Measurements from ENCODE around the gene SHB. TPM values are rescaled to one million over a fixed set of nuclear protein-coding genes. Genes with fewer than 3 reads are reported as not detected.
A peak's percentile ranks its signal among the peaks of the same experiment; 100 is the strongest.

The SHB gene
- polyA plus RNA-seq, 4 donors = 8.9 to 22.2 (median 14.0) TPM

- no peak for FAIRE-seq
- peak in 1 of 2 donors; percentile 51 for DNase-seq
- 46 to 53% (median 52%) methylated on average over 26 of the region's 26 CpGs for WGBS, 3 donors
- Histone ChIP-seq H3K9me3 (ENCODE audit: control insufficient read depth in 2 of 2, insufficient read depth in 1 of 2, low read depth in 1 of 2, low read length in 1 of 2) (no peaks in the 10 kb centered on the region), H3K27ac (ENCODE audit: low read depth in 1 of 3, low read length in 2 of 3) (no peak overlapping the region), H3K27me3 (ENCODE audit: control insufficient read depth in 3 of 3, insufficient read depth in 3 of 3, low read length in 3 of 3) (no peaks in the 10 kb centered on the region), H3K4me3 (ENCODE audit: low read depth in 1 of 3, low read length in 3 of 3) (no peak overlapping the region), H3K36me3 (ENCODE audit: control insufficient read depth in 3 of 3, insufficient read depth in 2 of 3, low read depth in 1 of 3, low read length in 3 of 3) (peaks cover 0 to 62% (median 0%) of the 10 kb centered on the region in 3 donors), H3K4me1 (ENCODE audit: control insufficient read depth in 3 of 3, insufficient read depth in 2 of 3, low read depth in 1 of 3, low read length in 2 of 3) (peaks cover 0 to 19% (median 2%) of the 10 kb centered on the region in 3 donors)
Observed at GRCh38 chr9:37984672-37985611, 84.1 kb downstream of the SHB start.

- no peaks in the 10 kb centered on the region for H3K27me3 ChIP-seq (ENCODE audit: control insufficient read depth in 3 of 3, insufficient read depth in 3 of 3, low read length in 3 of 3)
- WGBS, 3 donors = 73 to 86% (median 84%) methylated on average over 5 of the region's 5 CpGs
- no peak overlapping the region for H3K4me3 ChIP-seq (ENCODE audit: low read depth in 1 of 3, low read length in 3 of 3)
- peaks cover 0 to 56% (median 0%) of the 10 kb centered on the region in 3 donors for H3K36me3 ChIP-seq (ENCODE audit: control insufficient read depth in 3 of 3, insufficient read depth in 2 of 3, low read depth in 1 of 3, low read length in 3 of 3)
- FAIRE-seq (no peak), DNase-seq (no peak)
- peaks cover 0 to 19% (median 2%) of the 10 kb centered on the region in 3 donors for H3K4me1 ChIP-seq (ENCODE audit: control insufficient read depth in 3 of 3, insufficient read depth in 2 of 3, low read depth in 1 of 3, low read length in 2 of 3)
- no peaks in the 10 kb centered on the region for H3K9me3 ChIP-seq (ENCODE audit: control insufficient read depth in 2 of 2, insufficient read depth in 1 of 2, low read depth in 1 of 2, low read length in 1 of 2)
- no peak overlapping the region for H3K27ac ChIP-seq (ENCODE audit: low read depth in 1 of 3, low read length in 2 of 3)
Observed at GRCh38 chr9:37984278-37984671, 84.8 kb downstream of the SHB start.

- no peak overlapping the region for H3K4me3 ChIP-seq (ENCODE audit: low read depth in 1 of 3, low read length in 3 of 3)
- no peaks in the 10 kb centered on the region for H3K9me3 ChIP-seq (ENCODE audit: control insufficient read depth in 2 of 2, insufficient read depth in 1 of 2, low read depth in 1 of 2, low read length in 1 of 2)
- H3K27ac ChIP-seq (ENCODE audit: low read depth in 1 of 3, low read length in 2 of 3) = no peak overlapping the region
- WGBS, 3 donors = 88 to 92% (median 90%) methylated on average over 12 of the region's 12 CpGs
- DNase-seq (no peak), FAIRE-seq (no peak)
- H3K36me3 ChIP-seq (ENCODE audit: control insufficient read depth in 3 of 3, insufficient read depth in 2 of 3, low read depth in 1 of 3, low read length in 3 of 3) = peaks cover 0 to 53% (median 0%) of the 10 kb centered on the region in 3 donors
- H3K4me1 ChIP-seq (ENCODE audit: control insufficient read depth in 3 of 3, insufficient read depth in 2 of 3, low read depth in 1 of 3, low read length in 2 of 3) = peaks cover 0 to 23% (median 2%) of the 10 kb centered on the region in 3 donors
- no peaks in the 10 kb centered on the region for H3K27me3 ChIP-seq (ENCODE audit: control insufficient read depth in 3 of 3, insufficient read depth in 3 of 3, low read length in 3 of 3)
Observed at GRCh38 chr9:37983381-37984067, 85.5 kb downstream of the SHB start.

GRCh38 chr9:37979844-37980243 lies 89.2 kb downstream of the SHB start:
- WGBS, 3 donors = 87 to 88% (median 88%) methylated on average over 5 of the region's 5 CpGs
- Histone ChIP-seq H3K4me1 (ENCODE audit: control insufficient read depth in 3 of 3, insufficient read depth in 2 of 3, low read depth in 1 of 3, low read length in 2 of 3) (peaks cover 0 to 24% (median 0%) of the 10 kb centered on the region in 3 donors), H3K4me3 (ENCODE audit: low read depth in 1 of 3, low read length in 3 of 3) (no peak overlapping the region), H3K27ac (ENCODE audit: low read depth in 1 of 3, low read length in 2 of 3) (no peak overlapping the region), H3K36me3 (ENCODE audit: control insufficient read depth in 3 of 3, insufficient read depth in 2 of 3, low read depth in 1 of 3, low read length in 3 of 3) (peaks cover 0 to 36% (median 0%) of the 10 kb centered on the region in 3 donors), H3K9me3 (ENCODE audit: control insufficient read depth in 2 of 2, insufficient read depth in 1 of 2, low read depth in 1 of 2, low read length in 1 of 2) (no peaks in the 10 kb centered on the region), H3K27me3 (ENCODE audit: control insufficient read depth in 3 of 3, insufficient read depth in 3 of 3, low read length in 3 of 3) (no peaks in the 10 kb centered on the region)
- FAIRE-seq = no peak
- DNase-seq = no peak

- DNase-seq (no peak), FAIRE-seq (no peak)
- peaks cover 0 to 35% (median 2%) of the 10 kb centered on the region in 3 donors for H3K36me3 ChIP-seq (ENCODE audit: control insufficient read depth in 3 of 3, insufficient read depth in 2 of 3, low read depth in 1 of 3, low read length in 3 of 3)
- 85 to 87% (median 87%) methylated on average over 3 of the region's 3 CpGs for WGBS, 3 donors
- H3K27ac ChIP-seq (ENCODE audit: low read depth in 1 of 3, low read length in 2 of 3) = no peak overlapping the region
- H3K4me3 ChIP-seq (ENCODE audit: low read depth in 1 of 3, low read length in 3 of 3) = no peak overlapping the region
- no peaks in the 10 kb centered on the region for H3K9me3 ChIP-seq (ENCODE audit: control insufficient read depth in 2 of 2, insufficient read depth in 1 of 2, low read depth in 1 of 2, low read length in 1 of 2)
- no peaks in the 10 kb centered on the region for H3K27me3 ChIP-seq (ENCODE audit: control insufficient read depth in 3 of 3, insufficient read depth in 3 of 3, low read length in 3 of 3)
- H3K4me1 ChIP-seq (ENCODE audit: control insufficient read depth in 3 of 3, insufficient read depth in 2 of 3, low read depth in 1 of 3, low read length in 2 of 3) = peaks cover 0 to 18% (median 0%) of the 10 kb centered on the region in 3 donors
Observed at GRCh38 chr9:37978983-37979382, 90.0 kb downstream of the SHB start.

GRCh38 chr9:37978481-37978864 lies 90.6 kb downstream of the SHB start:
- no peak for DNase-seq
- no peak overlapping the region for H3K4me3 ChIP-seq (ENCODE audit: low read depth in 1 of 3, low read length in 3 of 3)
- H3K9me3 ChIP-seq (ENCODE audit: control insufficient read depth in 2 of 2, insufficient read depth in 1 of 2, low read depth in 1 of 2, low read length in 1 of 2) = no peaks in the 10 kb centered on the region
- peaks cover 0 to 21% (median 0%) of the 10 kb centered on the region in 3 donors for H3K4me1 ChIP-seq (ENCODE audit: control insufficient read depth in 3 of 3, insufficient read depth in 2 of 3, low read depth in 1 of 3, low read length in 2 of 3)
- no peaks in the 10 kb centered on the region for H3K27me3 ChIP-seq (ENCODE audit: control insufficient read depth in 3 of 3, insufficient read depth in 3 of 3, low read length in 3 of 3)
- no peak for FAIRE-seq
- WGBS, 3 donors = 79 to 84% (median 81%) methylated on average over 6 of the region's 6 CpGs
- H3K27ac ChIP-seq (ENCODE audit: low read depth in 1 of 3, low read length in 2 of 3) = no peak overlapping the region
- H3K36me3 ChIP-seq (ENCODE audit: control insufficient read depth in 3 of 3, insufficient read depth in 2 of 3, low read depth in 1 of 3, low read length in 3 of 3) = peaks cover 0 to 34% (median 2%) of the 10 kb centered on the region in 3 donors

GRCh38 chr9:37977851-37978480 lies 91.1 kb downstream of the SHB start:
- DNase-seq = no peak
- no peaks in the 10 kb centered on the region for H3K9me3 ChIP-seq (ENCODE audit: control insufficient read depth in 2 of 2, insufficient read depth in 1 of 2, low read depth in 1 of 2, low read length in 1 of 2)
- no peaks in the 10 kb centered on the region for H3K27me3 ChIP-seq (ENCODE audit: control insufficient read depth in 3 of 3, insufficient read depth in 3 of 3, low read length in 3 of 3)
- no peak overlapping the region for H3K4me3 ChIP-seq (ENCODE audit: low read depth in 1 of 3, low read length in 3 of 3)
- no peak overlapping the region for H3K27ac ChIP-seq (ENCODE audit: low read depth in 1 of 3, low read length in 2 of 3)
- H3K4me1 ChIP-seq (ENCODE audit: control insufficient read depth in 3 of 3, insufficient read depth in 2 of 3, low read depth in 1 of 3, low read length in 2 of 3) = peaks cover 0 to 24% (median 0%) of the 10 kb centered on the region in 3 donors
- peaks cover 0 to 34% (median 2%) of the 10 kb centered on the region in 3 donors for H3K36me3 ChIP-seq (ENCODE audit: control insufficient read depth in 3 of 3, insufficient read depth in 2 of 3, low read depth in 1 of 3, low read length in 3 of 3)
- FAIRE-seq = no peak
- WGBS, 3 donors = 77 to 85% (median 81%) methylated on average over 5 of the region's 5 CpGs
